ENCODE measurements around the gene ASXL2. TPM values are rescaled to one million over a fixed set of nuclear protein-coding genes. Genes with fewer than 3 reads are reported as not detected.

The ASXL2 gene
- total and polyA plus RNA-seq, 9 donors = 8.0 to 14.9 (median 12.1) TPM

DNA sequence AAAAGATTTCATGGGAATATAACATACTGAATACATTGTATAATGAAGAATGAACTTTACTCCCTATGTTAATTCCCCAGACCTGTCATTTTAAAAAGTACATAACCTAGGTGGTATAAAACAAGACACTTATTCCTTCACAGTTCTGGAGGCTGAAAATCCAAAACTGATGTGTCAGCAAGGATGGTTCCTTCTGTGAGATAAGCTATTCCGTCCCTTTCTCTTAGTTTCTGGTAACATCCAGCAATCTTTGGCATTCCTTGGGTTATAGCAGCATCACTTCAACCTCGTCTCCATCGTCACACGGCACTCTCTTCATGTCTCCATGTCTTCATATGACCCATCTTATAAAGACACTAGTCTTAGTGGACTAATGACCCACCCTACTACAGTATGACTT, 93.9 kb downstream of the ASXL2 start:
- Histone ChIP-seq H3K9me3 (replicated peaks; ENCODE audit: control insufficient read depth, low read depth, low read length) (no peaks in the 10 kb centered on the region), H3K27ac (ENCODE audit: low read length) (no peak overlapping the region), H3K4me3 (ENCODE audit: low read length) (no peak overlapping the region), H3K27me3 (ENCODE audit: control insufficient read depth, insufficient read depth, low read length) (no peaks in the 10 kb centered on the region), H3K4me1 (ENCODE audit: control insufficient read depth, insufficient read depth, low read length) (no peaks in the 10 kb centered on the region), H3K36me3 (ENCODE audit: control insufficient read depth, insufficient read depth, low read length) (peaks cover 11% of the 10 kb centered on the region)
- 95% methylated on average over 4 of the region's 4 CpGs for WGBS (ENCODE audit: insufficient coverage)
- DNase-seq = no peak

DNA sequence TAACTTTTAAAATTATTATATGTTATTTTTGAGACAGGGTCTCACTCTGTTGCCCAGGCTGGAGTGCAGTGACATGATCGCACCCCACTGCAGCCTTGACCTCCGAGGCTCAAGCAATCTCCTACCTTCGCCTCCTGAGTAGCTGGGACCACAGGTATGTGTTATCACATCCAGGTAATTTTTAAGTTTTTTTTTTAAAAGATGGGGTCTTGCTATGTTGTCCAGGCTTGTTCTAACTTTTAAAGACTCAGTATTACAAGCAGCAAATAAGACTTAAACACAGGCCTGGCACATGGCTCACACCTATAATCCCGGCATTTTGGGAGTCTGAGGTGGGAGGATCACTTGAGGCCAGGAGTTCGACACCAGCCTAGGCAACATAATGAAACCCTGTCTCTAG, 101.2 kb downstream of the ASXL2 start:
- H3K27me3 ChIP-seq (ENCODE audit: control insufficient read depth, insufficient read depth, low read length) = no peaks in the 10 kb centered on the region
- no peaks in the 10 kb centered on the region for H3K4me1 ChIP-seq (ENCODE audit: control insufficient read depth, insufficient read depth, low read length)
- WGBS (ENCODE audit: insufficient coverage) = no CpG with 5 or more reads among the region's 5 CpGs
- H3K36me3 ChIP-seq (ENCODE audit: control insufficient read depth, insufficient read depth, low read length) = peaks cover 2% of the 10 kb centered on the region
- H3K9me3 ChIP-seq (replicated peaks; ENCODE audit: control insufficient read depth, low read depth, low read length) = no peaks in the 10 kb centered on the region
- DNase-seq = no peak
- H3K27ac ChIP-seq (ENCODE audit: low read length) = no peak overlapping the region
- H3K4me3 ChIP-seq (ENCODE audit: low read length) = no peak overlapping the region

DNA sequence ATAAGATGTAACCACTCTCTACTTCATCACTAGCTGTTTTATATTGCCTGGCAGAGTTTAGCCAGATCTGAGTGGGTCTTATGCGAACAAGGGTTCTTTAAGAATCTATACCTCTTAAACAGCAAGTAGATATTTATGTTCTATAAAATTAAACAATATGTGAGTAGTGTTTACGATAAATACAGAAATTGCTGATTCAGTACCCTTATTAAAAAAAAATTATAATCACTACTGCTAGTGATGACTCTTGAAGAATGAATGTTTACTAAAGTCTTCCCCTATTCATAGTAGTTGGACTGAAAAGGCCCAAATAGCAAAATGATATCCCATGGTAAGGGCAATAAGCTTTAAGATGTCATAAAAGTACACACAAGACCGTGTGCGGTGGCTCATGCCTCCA, 106.2 kb downstream of the ASXL2 start:
- no peaks in the 10 kb centered on the region for H3K4me1 ChIP-seq (ENCODE audit: control insufficient read depth, insufficient read depth, low read length)
- peaks cover 27% of the 10 kb centered on the region for H3K36me3 ChIP-seq (ENCODE audit: control insufficient read depth, insufficient read depth, low read length)
- no peak overlapping the region for H3K4me3 ChIP-seq (ENCODE audit: low read length)
- no peak for DNase-seq
- H3K9me3 ChIP-seq (replicated peaks; ENCODE audit: control insufficient read depth, low read depth, low read length) = no peaks in the 10 kb centered on the region
- no peaks in the 10 kb centered on the region for H3K27me3 ChIP-seq (ENCODE audit: control insufficient read depth, insufficient read depth, low read length)
- no peak overlapping the region for H3K27ac ChIP-seq (ENCODE audit: low read length)
- WGBS (ENCODE audit: insufficient coverage) = no CpG with 5 or more reads among the region's 4 CpGs

DNA sequence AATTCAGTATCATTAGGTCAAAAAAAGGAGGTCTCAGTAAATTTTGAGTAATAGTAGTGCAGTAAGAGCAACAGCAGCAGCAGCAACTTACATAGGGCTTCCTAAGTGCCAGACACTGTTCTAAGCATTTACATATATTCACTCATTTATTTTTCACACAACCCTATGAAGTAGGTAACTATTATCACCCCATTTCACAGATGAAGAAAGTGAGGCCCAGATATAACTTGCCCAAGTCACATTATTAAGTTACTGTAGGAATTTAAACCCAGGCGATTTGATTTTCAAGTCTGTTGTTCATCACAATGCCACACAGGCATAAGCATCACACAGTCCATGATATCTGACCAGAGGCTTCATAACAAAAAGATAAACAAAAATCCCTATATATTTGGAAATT, 114.7 kb downstream of the ASXL2 start:
- Histone ChIP-seq H3K9me3 (replicated peaks; ENCODE audit: control insufficient read depth, low read depth, low read length) (no peaks in the 10 kb centered on the region), H3K36me3 (ENCODE audit: control insufficient read depth, insufficient read depth, low read length) (peaks cover 23% of the 10 kb centered on the region), H3K27me3 (ENCODE audit: control insufficient read depth, insufficient read depth, low read length) (no peaks in the 10 kb centered on the region), H3K4me3 (ENCODE audit: low read length) (no peak overlapping the region), H3K27ac (ENCODE audit: low read length) (no peak overlapping the region), H3K4me1 (ENCODE audit: control insufficient read depth, insufficient read depth, low read length) (no peaks in the 10 kb centered on the region)
- no peak for DNase-seq
- WGBS (ENCODE audit: insufficient coverage) = no CpG with 5 or more reads among the region's 1 CpG

DNA sequence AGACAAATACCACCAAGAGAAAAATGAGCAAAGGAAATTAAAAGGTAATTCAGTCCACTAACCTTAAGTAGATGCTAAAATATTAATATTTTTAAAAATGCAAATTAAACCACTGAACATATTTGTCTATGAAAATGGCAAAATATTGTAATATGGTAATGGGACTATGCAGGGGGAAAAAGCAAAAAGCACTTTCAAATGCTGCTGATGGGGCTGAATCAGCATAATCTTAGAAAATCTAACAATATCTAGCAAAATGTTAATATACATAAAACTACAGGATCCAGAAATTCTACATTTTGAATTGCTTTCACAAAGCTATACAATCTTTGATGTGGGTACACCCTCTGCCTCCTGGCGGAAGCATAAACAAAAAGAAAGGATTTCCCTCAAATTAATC, 118.0 kb downstream of the ASXL2 start:
- no peaks in the 10 kb centered on the region for H3K4me1 ChIP-seq (ENCODE audit: control insufficient read depth, insufficient read depth, low read length)
- H3K27ac ChIP-seq (ENCODE audit: low read length) = no peak overlapping the region
- peaks cover 8% of the 10 kb centered on the region for H3K36me3 ChIP-seq (ENCODE audit: control insufficient read depth, insufficient read depth, low read length)
- DNase-seq = no peak
- WGBS (ENCODE audit: insufficient coverage) = no CpG with 5 or more reads among the region's 1 CpG
- H3K27me3 ChIP-seq (ENCODE audit: control insufficient read depth, insufficient read depth, low read length) = no peaks in the 10 kb centered on the region
- H3K9me3 ChIP-seq (replicated peaks; ENCODE audit: control insufficient read depth, low read depth, low read length) = no peaks in the 10 kb centered on the region
- H3K4me3 ChIP-seq (ENCODE audit: low read length) = no peak overlapping the region

DNA sequence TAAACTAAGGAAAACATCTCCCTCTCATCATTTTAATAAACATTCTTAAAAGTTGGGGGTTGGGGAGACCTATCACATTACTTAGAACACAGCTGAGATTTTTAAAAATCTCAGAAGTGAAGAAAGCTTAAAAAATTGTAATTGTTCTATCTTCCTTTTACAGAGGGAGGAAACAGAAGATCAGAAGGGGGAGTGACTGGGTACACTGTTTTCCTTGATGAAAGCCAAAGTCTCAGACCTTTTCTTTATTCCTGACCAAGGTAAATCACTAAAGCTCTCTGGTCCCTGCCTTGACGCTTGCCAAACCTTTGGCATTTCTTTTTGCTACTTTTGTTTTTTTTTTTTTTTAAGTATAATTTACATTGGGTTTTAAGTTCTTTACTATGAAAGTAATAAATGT, 119.9 kb downstream of the ASXL2 start:
- H3K27ac ChIP-seq (ENCODE audit: low read length) = no peak overlapping the region
- peaks cover 15% of the 10 kb centered on the region for H3K36me3 ChIP-seq (ENCODE audit: control insufficient read depth, insufficient read depth, low read length)
- WGBS (ENCODE audit: insufficient coverage) = no CpG with 5 or more reads among the region's 1 CpG
- no peaks in the 10 kb centered on the region for H3K9me3 ChIP-seq (replicated peaks; ENCODE audit: control insufficient read depth, low read depth, low read length)
- no peak overlapping the region for H3K4me3 ChIP-seq (ENCODE audit: low read length)
- H3K4me1 ChIP-seq (ENCODE audit: control insufficient read depth, insufficient read depth, low read length) = no peaks in the 10 kb centered on the region
- no peaks in the 10 kb centered on the region for H3K27me3 ChIP-seq (ENCODE audit: control insufficient read depth, insufficient read depth, low read length)
- no peak for DNase-seq

- no CpG with 5 or more reads among the region's 1 CpG for WGBS (ENCODE audit: insufficient coverage)
- Histone ChIP-seq H3K27me3 (ENCODE audit: control insufficient read depth, insufficient read depth, low read length) (no peaks in the 10 kb centered on the region), H3K36me3 (ENCODE audit: control insufficient read depth, insufficient read depth, low read length) (peaks cover 17% of the 10 kb centered on the region), H3K4me1 (ENCODE audit: control insufficient read depth, insufficient read depth, low read length) (no peaks in the 10 kb centered on the region), H3K9me3 (replicated peaks; ENCODE audit: control insufficient read depth, low read depth, low read length) (no peaks in the 10 kb centered on the region), H3K27ac (ENCODE audit: low read length) (no peak overlapping the region), H3K4me3 (ENCODE audit: low read length) (no peak overlapping the region)
- DNase-seq = no peak
Observed at GRCh38 chr2:25757906-25758305, 120.4 kb downstream of the ASXL2 start.

DNA sequence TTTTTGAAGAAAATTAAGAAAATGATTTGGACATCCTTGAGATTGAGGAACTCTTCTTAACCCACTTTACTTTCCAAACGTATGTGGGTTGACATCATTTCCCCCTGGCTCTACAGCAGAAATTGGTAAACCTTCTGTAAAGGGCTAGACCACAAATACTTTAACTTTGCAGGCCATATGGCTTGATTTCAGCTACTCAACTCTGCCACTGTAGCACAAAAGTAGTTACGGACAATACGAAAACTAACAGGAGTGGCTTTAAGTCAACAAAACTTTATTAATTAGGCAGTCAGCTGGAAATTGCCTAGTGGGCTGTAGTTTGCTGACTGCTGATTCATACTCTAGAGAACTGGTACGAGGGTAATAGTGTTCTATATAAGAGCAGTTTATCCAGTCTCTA, 121.8 kb downstream of the ASXL2 start:
- WGBS (ENCODE audit: insufficient coverage) = 40% methylated on average over 1 of the region's 4 CpGs
- Histone ChIP-seq H3K4me1 (ENCODE audit: control insufficient read depth, insufficient read depth, low read length) (no peaks in the 10 kb centered on the region), H3K9me3 (replicated peaks; ENCODE audit: control insufficient read depth, low read depth, low read length) (no peaks in the 10 kb centered on the region), H3K36me3 (ENCODE audit: control insufficient read depth, insufficient read depth, low read length) (peaks cover 22% of the 10 kb centered on the region), H3K4me3 (ENCODE audit: low read length) (no peak overlapping the region), H3K27ac (ENCODE audit: low read length) (no peak overlapping the region), H3K27me3 (ENCODE audit: control insufficient read depth, insufficient read depth, low read length) (no peaks in the 10 kb centered on the region)
- DNase-seq = no peak

- no peaks in the 10 kb centered on the region for H3K9me3 ChIP-seq (replicated peaks; ENCODE audit: control insufficient read depth, low read depth, low read length)
- no peak overlapping the region for H3K27ac ChIP-seq (ENCODE audit: low read length)
- no peaks in the 10 kb centered on the region for H3K4me1 ChIP-seq (ENCODE audit: control insufficient read depth, insufficient read depth, low read length)
- WGBS (ENCODE audit: insufficient coverage) = 89% methylated on average over 3 of the region's 5 CpGs
- H3K36me3 ChIP-seq (ENCODE audit: control insufficient read depth, insufficient read depth, low read length) = peaks cover 38% of the 10 kb centered on the region
- H3K27me3 ChIP-seq (ENCODE audit: control insufficient read depth, insufficient read depth, low read length) = no peaks in the 10 kb centered on the region
- no peak overlapping the region for H3K4me3 ChIP-seq (ENCODE audit: low read length)
- no peak for DNase-seq
Observed at GRCh38 chr2:25749676-25750075, 128.6 kb downstream of the ASXL2 start.

GRCh38 chr2:25744055-25744454, 134.2 kb downstream of the ASXL2 start:
- peaks cover 6% of the 10 kb centered on the region for H3K4me1 ChIP-seq (ENCODE audit: control insufficient read depth, insufficient read depth, low read length)
- H3K27ac ChIP-seq (ENCODE audit: low read length) = no peak overlapping the region
- 80% methylated on average over 5 of the region's 8 CpGs for WGBS (ENCODE audit: insufficient coverage)
- no peak for DNase-seq
- no peaks in the 10 kb centered on the region for H3K27me3 ChIP-seq (ENCODE audit: control insufficient read depth, insufficient read depth, low read length)
- no peaks in the 10 kb centered on the region for H3K9me3 ChIP-seq (replicated peaks; ENCODE audit: control insufficient read depth, low read depth, low read length)
- peaks cover 39% of the 10 kb centered on the region for H3K36me3 ChIP-seq (ENCODE audit: control insufficient read depth, insufficient read depth, low read length)
- H3K4me3 ChIP-seq (ENCODE audit: low read length) = no peak overlapping the region

- Histone ChIP-seq H3K9me3 (replicated peaks; ENCODE audit: control insufficient read depth, low read depth, low read length) (no peaks in the 10 kb centered on the region), H3K27ac (ENCODE audit: low read length) (no peak overlapping the region), H3K4me3 (ENCODE audit: low read length) (no peak overlapping the region), H3K27me3 (ENCODE audit: control insufficient read depth, insufficient read depth, low read length) (no peaks in the 10 kb centered on the region), H3K36me3 (ENCODE audit: control insufficient read depth, insufficient read depth, low read length) (peaks cover 39% of the 10 kb centered on the region), H3K4me1 (ENCODE audit: control insufficient read depth, insufficient read depth, low read length) (peaks cover 6% of the 10 kb centered on the region)
- 38% methylated on average over 1 of the region's 5 CpGs for WGBS (ENCODE audit: insufficient coverage)
- peak; percentile 47 for DNase-seq
Observed at GRCh38 chr2:25743132-25743830, 135.0 kb downstream of the ASXL2 start.

Data from muscle of leg (tissue), 11 donors.